COLO668 (cell line): ENCODE data around the gene ARHGAP11B.
"Not testable (repeated sequence)": the region's sequence is repeated elsewhere in the genome, so short reads cannot be mapped to it uniquely, and the experiment has no call there.

Source experiments
- DNase-seq: peaks from one replicate; lab custom pipeline; 2025; ENCODE audit not compliant: unreplicated experiment; lab: John Stamatoyannopoulos, UW

ARHGAP11B gene

GRCh38 chr15:30625436-30626193 lies at the start of gene ARHGAP11B:
Gene ARHGAP11B (plus strand): TSS chr15:30626128.
- not testable (repeated sequence) for DNase-seq

DNA sequence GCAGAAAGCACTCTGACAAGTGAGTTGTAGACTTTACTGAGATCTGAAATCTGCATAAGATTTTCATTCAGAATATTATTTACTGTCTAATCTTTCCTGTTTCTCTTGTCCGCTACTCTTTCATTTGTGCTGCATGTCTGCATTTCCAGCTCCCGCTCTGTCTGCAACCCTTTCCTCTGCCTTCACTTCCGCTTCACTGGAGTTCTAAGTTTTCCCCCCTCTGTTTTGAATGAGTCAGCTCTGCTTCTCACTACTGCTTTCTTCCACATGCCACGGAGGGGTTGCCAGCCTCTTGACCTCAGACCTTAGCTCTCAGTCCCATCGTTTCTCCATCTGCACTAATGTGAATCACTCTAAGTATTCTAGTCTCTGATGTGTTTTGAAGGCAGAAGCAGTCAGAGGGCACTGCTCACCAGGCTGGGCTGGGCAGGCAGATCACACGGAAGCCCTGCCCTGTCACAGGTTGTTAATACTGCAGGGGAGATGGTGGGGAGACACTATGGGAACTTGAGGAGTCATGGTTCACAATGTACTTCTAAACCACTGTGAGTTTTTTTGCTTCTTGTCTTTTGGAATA lies 46.4 kb upstream of the ARHGAP11B start:
- not testable (repeated sequence) for DNase-seq

- DNase-seq, result not testable (repeated sequence)
Measured at GRCh38 chr15:30580716-30581115, 45.2 kb upstream of the ARHGAP11B start.

DNA sequence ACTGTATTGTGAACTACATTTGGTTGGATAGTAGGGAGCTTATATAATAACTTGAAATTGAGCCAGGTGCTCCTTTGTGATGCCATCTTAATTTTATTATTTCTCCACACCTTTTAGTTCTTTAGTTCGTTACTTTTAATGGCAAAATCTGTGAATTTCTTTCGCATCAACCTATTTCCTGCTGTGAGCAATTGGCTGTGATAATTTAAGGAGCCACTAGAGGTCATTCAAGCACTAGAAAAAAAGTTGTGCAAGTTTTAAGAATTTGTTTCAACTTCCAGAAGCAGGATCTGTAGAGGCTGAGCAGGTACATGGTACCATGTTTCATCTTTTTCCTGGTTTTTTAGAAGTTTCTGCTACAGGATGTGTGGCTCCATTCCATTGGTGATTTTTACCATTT lies 27.0 kb upstream of the ARHGAP11B start:
- DNase-seq, result not testable (repeated sequence)

DNA sequence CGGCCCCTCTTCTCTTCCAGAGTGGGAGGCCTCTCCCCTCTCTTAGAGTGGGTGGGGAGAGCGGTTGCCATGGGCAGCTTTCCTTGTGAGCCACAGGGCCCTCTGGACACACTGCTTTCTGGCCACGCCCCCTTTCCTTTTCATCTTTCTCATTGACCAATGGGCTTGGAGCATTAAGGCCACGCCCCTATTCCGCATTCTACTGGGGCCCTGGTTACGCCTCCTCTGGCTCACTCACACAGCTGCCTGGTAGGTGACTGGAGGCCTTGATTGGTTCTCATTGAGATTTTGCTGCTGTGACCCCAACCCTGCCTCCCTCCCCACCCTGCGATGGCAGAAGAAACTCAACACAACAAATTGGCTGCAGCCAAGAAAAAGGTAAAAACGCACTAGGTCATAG lies 22.1 kb upstream of the ARHGAP11B start, which contains the start of gene GOLGA8H:
Gene GOLGA8H (plus strand): TSS at position 233 of the 400 bp plus-strand sequence. CDS start 98 bp downstream, at position 331.
- DNase-seq, result not testable (repeated sequence)

DNA sequence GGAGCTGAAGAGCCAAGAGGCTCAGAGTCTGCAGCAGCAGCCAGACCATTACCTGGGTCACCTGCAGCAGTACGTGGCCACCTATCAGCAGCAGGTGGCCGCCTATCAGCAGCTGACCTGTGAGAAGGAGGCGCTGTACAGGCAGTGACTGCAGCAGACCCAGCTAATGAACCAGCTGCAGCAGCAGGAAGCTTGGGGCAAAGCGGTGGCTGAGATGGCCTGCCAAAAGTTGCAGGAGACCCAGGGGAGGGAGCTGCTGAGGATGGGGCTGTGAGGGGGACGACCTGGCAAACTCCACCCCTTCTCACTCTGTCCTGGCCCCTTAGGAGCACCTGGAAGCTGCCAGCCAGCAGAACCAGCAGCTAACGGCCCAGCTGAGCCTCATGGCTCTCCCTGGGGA lies 13.7 kb upstream of the ARHGAP11B start:
- not testable (repeated sequence) for DNase-seq

GRCh38 chr15:30621342-30621741 lies 4.6 kb upstream of the ARHGAP11B start:
- DNase-seq, result not testable (repeated sequence)

- not testable (repeated sequence) for DNase-seq
Measured at GRCh38 chr15:30626194-30626565, 252 bp downstream of the ARHGAP11B start.

- DNase-seq, result not testable (repeated sequence)
Measured at GRCh38 chr15:30626632-30627031, 704 bp downstream of the ARHGAP11B start.

GRCh38 chr15:30650012-30650929 lies 24.3 kb downstream of the ARHGAP11B start:
- no peak for DNase-seq

GRCh38 chr15:30661154-30661553 lies 35.2 kb downstream of the ARHGAP11B start:
- not testable (repeated sequence) for DNase-seq

DNA sequence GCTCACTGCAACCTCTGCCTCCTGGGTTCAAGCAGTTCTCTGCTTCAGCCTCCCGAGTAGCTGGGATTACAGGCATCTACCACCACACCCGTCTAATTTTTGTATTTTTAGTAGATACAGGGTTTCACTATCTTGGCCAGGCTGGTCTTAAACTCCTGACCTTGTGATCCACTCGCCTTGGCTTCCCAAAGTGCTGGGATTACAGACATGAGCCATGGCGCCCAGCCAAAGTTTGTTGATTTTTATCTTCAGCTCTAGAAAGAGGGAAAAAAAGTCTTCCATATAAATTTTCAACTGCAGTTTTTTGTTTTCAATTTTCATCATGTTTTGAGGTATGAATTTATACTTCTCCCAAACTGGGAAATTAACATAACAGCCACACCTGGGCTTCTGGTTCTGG lies 43.7 kb downstream of the ARHGAP11B start:
- DNase-seq, result not testable (repeated sequence)

GRCh38 chr15:30670056-30670455 lies 44.1 kb downstream of the ARHGAP11B start:
- DNase-seq, result no peak

- DNase-seq, result no peak
Measured at GRCh38 chr15:30671309-30671708, 45.4 kb downstream of the ARHGAP11B start.

- no peak for DNase-seq
Measured at GRCh38 chr15:30675126-30675525, 49.2 kb downstream of the ARHGAP11B start.

DNA sequence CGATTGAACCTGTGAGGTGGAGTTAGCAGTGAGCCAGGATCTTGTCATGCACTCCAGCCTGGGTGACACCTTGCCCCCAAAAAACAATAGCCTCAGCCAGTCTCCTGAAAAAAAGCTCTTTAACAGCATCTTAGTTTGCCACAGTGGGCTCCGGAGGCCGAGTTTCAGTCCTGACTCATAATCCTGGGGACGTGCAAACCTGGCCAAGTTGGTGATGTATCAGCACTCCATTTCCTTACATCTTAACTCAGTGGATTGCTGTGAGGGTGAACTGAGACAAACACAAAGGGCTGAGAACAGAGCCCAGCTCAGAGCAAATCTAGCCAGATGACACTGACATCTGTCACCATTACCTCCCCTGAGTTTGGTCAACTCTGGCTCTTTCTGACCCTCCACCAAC lies 50.0 kb downstream of the ARHGAP11B start:
- not testable (repeated sequence) for DNase-seq

- DNase-seq, result not testable (repeated sequence)
Measured at GRCh38 chr15:30680997-30681396, 55.1 kb downstream of the ARHGAP11B start.

DNA sequence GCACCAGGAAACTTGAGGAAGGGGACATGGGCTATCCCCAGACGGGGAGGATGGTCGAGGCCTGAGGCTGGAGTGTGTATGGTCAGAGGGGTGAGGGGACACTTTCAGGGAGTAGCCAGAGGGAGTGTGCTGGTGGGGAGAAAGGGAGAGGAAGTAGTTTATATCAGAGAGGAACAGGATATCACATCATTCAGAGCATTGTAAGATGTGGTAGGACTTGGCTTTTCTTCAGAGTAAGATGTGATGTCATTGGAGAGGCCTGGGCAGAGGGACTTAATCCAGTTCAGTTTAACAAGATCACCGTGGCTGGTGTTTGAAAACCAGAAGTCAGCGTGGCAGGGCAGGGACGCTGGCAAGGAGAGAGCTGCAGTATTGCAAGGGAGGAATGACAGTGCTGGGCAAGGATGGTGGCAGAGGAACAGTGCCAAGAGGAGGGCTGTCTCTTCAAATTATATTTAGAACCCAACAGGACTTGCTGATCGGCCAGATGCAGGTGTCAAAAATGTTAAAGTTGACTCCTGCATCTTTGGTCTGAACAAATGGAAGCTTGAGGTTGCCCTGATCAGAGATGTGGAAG lies 59.9 kb downstream of the ARHGAP11B start:
- DNase-seq, result not testable (repeated sequence)

- not testable (repeated sequence) for DNase-seq
Measured at GRCh38 chr15:30686651-30687050, 60.7 kb downstream of the ARHGAP11B start.
